ENCODE measurements around the gene ASTN2. TPM values are rescaled to one million over a fixed set of nuclear protein-coding genes. Genes with fewer than 3 reads are reported as not detected.

The ASTN2 gene
- polyA plus RNA-seq, 3 donors: 17.2 to 17.5 (median 17.5) TPM

DNA sequence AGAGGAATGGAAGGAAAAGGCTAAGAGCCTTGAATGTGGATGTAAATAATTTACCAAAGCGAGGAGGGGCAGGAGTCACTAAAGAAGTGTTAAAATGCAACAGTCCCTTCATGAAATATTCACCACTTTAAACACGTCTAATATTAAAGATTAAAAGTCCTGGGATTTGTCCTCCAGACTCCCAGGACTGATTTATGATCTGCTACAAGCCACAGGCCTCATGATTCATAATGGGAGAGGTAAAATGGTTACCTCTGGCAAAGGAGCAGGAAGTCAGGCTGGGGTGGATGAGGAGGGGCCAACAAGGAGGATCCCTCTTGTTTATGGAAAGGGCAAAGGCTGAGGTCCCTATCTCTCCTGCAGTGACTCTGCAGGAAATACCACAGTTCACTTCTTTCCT, 435.4 kb downstream of the ASTN2 start:
- DNase-seq (ENCODE audit: extremely low read depth in 1 of 11, low read depth in 9 of 11, low spot score in 4 of 11): peak in 5 of 11 donors; percentile 4 to 36 (median 7)

DNA sequence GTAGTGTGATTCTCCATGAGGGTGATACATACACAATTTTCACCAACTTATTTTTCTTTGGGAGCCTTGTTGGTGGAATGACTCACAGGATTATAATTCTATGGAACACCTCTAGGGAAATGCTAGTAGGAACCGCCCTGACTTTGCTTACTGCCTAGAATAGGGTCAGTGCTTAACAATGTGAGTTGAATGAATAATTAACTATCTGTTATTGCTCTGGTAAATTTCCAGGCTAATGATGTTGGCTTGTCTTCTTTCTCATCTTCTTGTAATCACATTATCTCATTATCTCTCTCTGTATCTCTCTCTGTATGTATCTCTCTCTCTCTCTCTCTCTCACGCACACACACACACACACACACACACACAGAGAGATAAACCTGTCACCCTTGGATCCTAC, 436.7 kb downstream of the ASTN2 start:
- no peak for DNase-seq (ENCODE audit: extremely low read depth in 1 of 11, low read depth in 9 of 11, low spot score in 4 of 11)

- no peak for DNase-seq (ENCODE audit: extremely low read depth in 1 of 11, low read depth in 9 of 11, low spot score in 4 of 11)
Observed at GRCh38 chr9:116975126-116975525, 439.7 kb downstream of the ASTN2 start.

- DNase-seq (ENCODE audit: extremely low read depth in 1 of 11, low read depth in 9 of 11, low spot score in 4 of 11): no peak
Observed at GRCh38 chr9:116966199-116966598, 448.7 kb downstream of the ASTN2 start.

DNA sequence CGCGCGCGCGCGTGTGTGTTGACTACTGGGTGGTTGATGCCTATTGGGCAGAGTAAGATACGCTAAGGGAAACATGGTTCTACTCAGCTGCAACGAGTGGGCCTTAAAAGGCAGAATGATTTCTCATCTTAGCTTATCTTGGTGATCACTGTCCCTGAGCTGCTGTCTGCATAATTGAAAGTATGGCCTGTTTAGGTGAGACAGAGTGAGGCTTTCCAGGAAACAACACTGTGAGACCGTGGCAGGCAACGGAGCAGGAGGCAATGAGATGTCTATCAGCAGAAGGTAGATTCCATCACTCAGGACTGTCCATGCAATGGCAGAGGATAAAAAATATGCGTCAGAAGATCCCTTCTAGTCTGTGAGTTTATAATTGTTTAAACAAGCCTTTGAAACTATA, 450.6 kb downstream of the ASTN2 start:
- no peak for DNase-seq (ENCODE audit: extremely low read depth in 1 of 11, low read depth in 9 of 11, low spot score in 4 of 11)

GRCh38 chr9:116959809-116960208, 455.0 kb downstream of the ASTN2 start:
- peak in 10 of 11 donors; percentile 15 to 50 (median 36) for DNase-seq (ENCODE audit: extremely low read depth in 1 of 11, low read depth in 9 of 11, low spot score in 4 of 11)

GRCh38 chr9:116958881-116959280, 456.0 kb downstream of the ASTN2 start:
- no peak for DNase-seq (ENCODE audit: extremely low read depth in 1 of 11, low read depth in 9 of 11, low spot score in 4 of 11)

- DNase-seq (ENCODE audit: extremely low read depth in 1 of 11, low read depth in 9 of 11, low spot score in 4 of 11): no peak
Observed at GRCh38 chr9:116954731-116955130, 460.1 kb downstream of the ASTN2 start.

- DNase-seq (ENCODE audit: extremely low read depth in 1 of 11, low read depth in 9 of 11, low spot score in 4 of 11): no peak
Observed at GRCh38 chr9:116953271-116953670, 461.6 kb downstream of the ASTN2 start.

- no peak for DNase-seq (ENCODE audit: extremely low read depth in 1 of 11, low read depth in 9 of 11, low spot score in 4 of 11)
Observed at GRCh38 chr9:116952436-116952810, 462.4 kb downstream of the ASTN2 start.

DNA sequence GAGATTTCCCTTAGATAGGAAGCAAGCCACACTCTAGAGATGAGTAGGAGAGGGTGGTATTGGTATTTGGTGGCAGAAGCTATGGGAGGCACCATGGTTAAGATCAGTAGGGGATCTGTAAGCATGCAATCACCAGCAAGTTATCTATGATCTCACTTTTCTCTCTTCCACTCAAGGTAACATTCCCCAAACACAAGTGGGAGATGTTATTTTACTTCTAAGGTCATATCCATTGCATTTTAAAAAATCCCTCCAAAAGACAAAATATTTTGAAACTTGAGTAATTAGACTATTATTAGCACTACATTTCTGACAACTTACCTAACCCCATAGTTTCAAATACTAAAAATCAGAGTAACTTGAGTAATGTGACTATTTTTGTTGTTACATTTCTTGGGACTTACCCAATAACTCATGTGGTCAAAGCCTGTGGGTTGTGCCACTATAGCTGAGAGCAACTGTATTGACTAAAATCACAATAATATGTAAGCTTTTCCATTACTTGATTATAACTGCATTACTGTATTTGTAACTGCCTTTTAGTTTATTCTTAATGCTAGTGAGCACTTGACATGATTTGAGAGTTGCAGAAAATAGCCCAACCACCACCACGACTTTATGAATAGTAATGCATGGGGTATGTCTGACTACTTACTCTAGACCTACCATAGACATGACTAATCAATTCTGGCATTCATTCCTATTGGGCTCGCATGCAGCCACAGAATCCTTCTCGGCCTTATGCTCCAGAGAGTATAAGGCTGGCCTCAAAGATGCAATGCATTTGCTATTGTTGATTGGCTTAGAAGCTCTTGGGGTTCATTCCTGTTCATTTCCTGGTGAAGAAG, 463.0 kb downstream of the ASTN2 start:
- DNase-seq (ENCODE audit: extremely low read depth in 1 of 11, low read depth in 9 of 11, low spot score in 4 of 11): no peak

DNA sequence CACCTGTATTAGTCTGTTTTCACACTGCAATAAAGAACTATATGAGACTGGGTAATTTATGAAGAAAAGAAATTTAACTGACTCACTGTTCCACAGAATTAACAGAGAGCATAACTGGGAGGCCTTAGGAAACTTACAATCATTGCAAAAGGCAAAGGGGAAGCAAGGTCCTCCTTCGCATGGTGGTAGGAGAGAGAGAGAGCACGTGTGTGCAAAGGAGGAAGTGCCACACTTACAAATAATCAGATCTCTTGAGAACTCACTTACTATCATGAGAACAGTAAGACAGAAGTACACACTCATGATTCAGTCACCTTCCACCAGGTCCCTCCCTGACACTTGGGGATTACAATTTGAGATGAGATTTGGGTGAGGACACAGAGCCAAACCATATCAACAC, 469.0 kb downstream of the ASTN2 start:
- DNase-seq (ENCODE audit: extremely low read depth in 1 of 11, low read depth in 9 of 11, low spot score in 4 of 11): no peak

DNA sequence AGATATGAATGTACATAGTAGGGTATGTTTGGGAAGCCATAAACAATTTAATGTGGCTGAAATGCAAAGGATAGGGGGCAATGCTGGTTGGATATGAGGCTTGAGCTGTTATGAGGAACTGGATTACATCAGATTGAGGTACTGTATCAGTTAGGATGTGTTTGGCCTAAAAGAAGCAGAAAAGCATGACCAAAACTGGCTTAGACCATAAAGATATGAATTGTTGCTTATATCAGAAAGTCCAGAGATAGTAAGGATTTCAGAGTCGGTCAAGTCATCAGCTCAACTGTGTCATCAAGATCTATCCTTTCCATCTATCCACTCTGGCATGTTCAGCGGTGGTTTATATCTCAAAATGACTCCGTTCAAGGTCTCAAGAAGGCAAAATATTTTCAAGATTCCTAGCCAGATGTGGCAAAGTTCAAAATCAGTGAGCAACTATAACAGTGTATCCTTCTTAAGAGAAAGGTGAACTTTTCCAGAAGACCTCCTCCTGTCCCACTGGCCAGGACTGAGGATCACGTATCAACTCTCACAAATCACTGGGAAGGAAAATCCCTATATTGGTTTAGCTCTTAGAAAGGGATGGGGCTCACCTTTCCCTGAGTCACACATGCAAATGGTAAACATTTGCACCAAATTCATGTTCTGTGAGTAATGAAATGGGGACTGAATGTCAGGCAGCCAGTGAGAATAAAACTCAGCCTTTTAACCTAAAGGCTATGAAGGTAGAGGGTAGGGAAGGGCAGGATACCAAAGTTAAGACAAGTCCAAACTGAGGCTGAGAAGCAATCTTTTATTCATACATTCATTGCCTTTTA, 469.9 kb downstream of the ASTN2 start:
- no peak for DNase-seq (ENCODE audit: extremely low read depth in 1 of 11, low read depth in 9 of 11, low spot score in 4 of 11)

GRCh38 chr9:116943970-116944369, 470.9 kb downstream of the ASTN2 start:
- no peak for DNase-seq (ENCODE audit: extremely low read depth in 1 of 11, low read depth in 9 of 11, low spot score in 4 of 11)

- no peak for DNase-seq (ENCODE audit: extremely low read depth in 1 of 11, low read depth in 9 of 11, low spot score in 4 of 11)
Observed at GRCh38 chr9:116942593-116943061, 472.2 kb downstream of the ASTN2 start.

GRCh38 chr9:116941266-116941665, 473.6 kb downstream of the ASTN2 start:
- no peak for DNase-seq (ENCODE audit: extremely low read depth in 1 of 11, low read depth in 9 of 11, low spot score in 4 of 11)

DNA sequence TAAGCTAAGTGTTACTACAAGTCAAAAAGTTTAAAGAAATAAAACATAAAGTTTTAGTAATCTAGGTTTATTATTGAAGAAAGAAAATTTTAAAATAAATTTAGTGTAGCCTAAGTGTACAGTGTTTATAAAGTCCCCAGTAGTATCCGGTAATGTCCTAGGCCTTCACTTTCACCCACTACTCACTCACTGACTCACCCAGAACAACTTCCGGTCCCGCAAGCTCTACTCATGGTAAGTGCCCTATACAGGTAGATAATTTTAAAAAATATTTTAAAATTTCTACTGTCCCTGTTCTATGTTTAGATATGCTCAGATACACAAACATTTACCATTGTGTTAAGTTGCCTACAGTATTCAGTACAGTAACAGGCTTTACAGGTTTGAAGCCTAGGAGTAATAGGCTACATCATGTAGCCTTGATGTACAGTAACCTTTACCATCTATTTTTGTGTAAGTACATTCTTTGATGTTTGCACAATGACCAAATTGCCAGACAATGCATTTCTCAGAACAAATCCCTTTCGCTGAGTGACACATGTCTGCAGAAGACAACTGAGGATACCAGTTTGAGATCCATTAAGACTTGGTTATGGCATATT, 474.1 kb downstream of the ASTN2 start:
- DNase-seq (ENCODE audit: extremely low read depth in 1 of 11, low read depth in 9 of 11, low spot score in 4 of 11): no peak

DNA sequence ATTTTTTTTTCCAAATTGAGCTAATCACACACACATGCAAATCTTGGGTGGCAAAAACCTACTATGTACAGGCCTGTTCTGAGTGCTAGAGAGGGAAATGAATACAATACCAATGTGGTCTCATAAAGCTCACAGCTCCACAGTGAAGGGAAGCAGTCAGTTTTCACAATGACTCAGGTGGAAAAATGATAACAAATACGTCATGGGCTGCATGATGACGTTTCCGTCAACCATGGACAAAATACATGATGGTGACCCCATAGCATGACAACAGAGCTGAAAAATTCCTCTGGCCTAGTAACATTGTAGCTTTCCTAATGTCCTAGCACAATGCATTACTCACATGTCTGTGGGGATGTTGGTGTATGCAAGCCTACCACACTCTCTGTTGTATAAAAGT, 475.2 kb downstream of the ASTN2 start:
- no peak for DNase-seq (ENCODE audit: extremely low read depth in 1 of 11, low read depth in 9 of 11, low spot score in 4 of 11)

DNA sequence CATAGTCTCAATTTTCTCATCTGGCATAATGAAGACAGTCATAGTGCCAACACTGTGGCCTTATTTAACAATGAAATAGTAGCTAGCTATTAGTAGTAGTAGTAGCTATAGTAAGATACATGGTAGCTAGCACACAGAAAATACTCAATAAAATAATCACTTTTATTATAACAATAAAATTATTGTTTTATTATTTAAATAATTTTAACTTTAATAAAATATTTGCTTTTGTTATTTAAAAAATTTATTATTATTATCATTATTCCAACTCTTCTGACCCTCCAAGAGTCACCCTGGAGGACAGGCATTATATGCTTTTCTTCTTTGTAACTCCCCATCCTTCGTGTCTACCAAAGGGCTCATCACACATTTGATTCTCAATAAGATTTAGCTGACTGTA, 475.7 kb downstream of the ASTN2 start:
- DNase-seq (ENCODE audit: extremely low read depth in 1 of 11, low read depth in 9 of 11, low spot score in 4 of 11): no peak

GRCh38 chr9:116937361-116937760, 477.5 kb downstream of the ASTN2 start:
- no peak for DNase-seq (ENCODE audit: extremely low read depth in 1 of 11, low read depth in 9 of 11, low spot score in 4 of 11)
